Measurements from ENCODE around the gene KREMEN1.

Gene KREMEN1

GRCh38 chr22:29190051-29190450 lies 117.2 kb downstream of the KREMEN1 start:
- no peak for DNase-seq (ENCODE audit: low read depth)

- no peak for DNase-seq (ENCODE audit: low read depth)
Measured at GRCh38 chr22:29190918-29191317, 118.1 kb downstream of the KREMEN1 start.

- DNase-seq (ENCODE audit: low read depth) = no peak
Measured at GRCh38 chr22:29193021-29193420, 120.2 kb downstream of the KREMEN1 start.

- DNase-seq (ENCODE audit: low read depth) = no peak
Measured at GRCh38 chr22:29194184-29194583, 121.3 kb downstream of the KREMEN1 start.

GRCh38 chr22:29195118-29195963 lies 122.5 kb downstream of the KREMEN1 start:
- no peak for DNase-seq (ENCODE audit: low read depth)

- no peak for DNase-seq (ENCODE audit: low read depth)
Measured at GRCh38 chr22:29195964-29196666, 123.3 kb downstream of the KREMEN1 start.

- DNase-seq (ENCODE audit: low read depth) = no peak
Measured at GRCh38 chr22:29197096-29197495, 124.3 kb downstream of the KREMEN1 start.

- DNase-seq (ENCODE audit: low read depth) = no peak
Measured at GRCh38 chr22:29198240-29198639, 125.4 kb downstream of the KREMEN1 start.

GRCh38 chr22:29199702-29200400 lies 127.0 kb downstream of the KREMEN1 start:
- no peak for DNase-seq (ENCODE audit: low read depth)

GRCh38 chr22:29200901-29201300 lies 128.1 kb downstream of the KREMEN1 start:
- DNase-seq (ENCODE audit: low read depth) = no peak

GRCh38 chr22:29201782-29202181 lies 128.9 kb downstream of the KREMEN1 start:
- no peak for DNase-seq (ENCODE audit: low read depth)

GRCh38 chr22:29202212-29203192 lies 129.7 kb downstream of the KREMEN1 start:
- DNase-seq (ENCODE audit: low read depth) = peak; percentile 30

GRCh38 chr22:29203488-29204454 lies 130.9 kb downstream of the KREMEN1 start:
- DNase-seq (ENCODE audit: low read depth) = no peak

- no peak for DNase-seq (ENCODE audit: low read depth)
Measured at GRCh38 chr22:29204455-29205183, 131.8 kb downstream of the KREMEN1 start.

- no peak for DNase-seq (ENCODE audit: low read depth)
Measured at GRCh38 chr22:29205252-29205593, 132.4 kb downstream of the KREMEN1 start.

GRCh38 chr22:29205594-29206371 lies 132.9 kb downstream of the KREMEN1 start, which contains the start of gene EMID1:
Gene EMID1, plus strand, starts transcription at chr22:29205896. Its CDS starts 143 bp downstream, at chr22:29206039.
- peak; percentile 24 for DNase-seq (ENCODE audit: low read depth)

GRCh38 chr22:29206372-29207242 lies 133.8 kb downstream of the KREMEN1 start:
- no peak for DNase-seq (ENCODE audit: low read depth)

- DNase-seq (ENCODE audit: low read depth) = no peak
Measured at GRCh38 chr22:29207243-29207550, 134.4 kb downstream of the KREMEN1 start.
